ENCODE data around the gene MKLN1. TPM values are rescaled to one million over a fixed set of nuclear protein-coding genes. Genes with fewer than 3 reads are reported as not detected.

MKLN1 gene
- total RNA-seq, 4 donors from 2014 or later, result 15.2 to 42.3 (median 24.0) TPM

GRCh38 chr7:131294553-131294952 lies 33.1 kb upstream of the MKLN1 start:
- TF ChIP-seq POLR2A (IDR thresholded peaks at IDR 0.05), result no peak
- no peak for TF ChIP-seq CTCF (IDR thresholded peaks at IDR 0.05)
- H3K4me1 ChIP-seq, result no peaks in the 10 kb centered on the region
- 44 to 67% methylated on average over 3 of the region's 3 CpGs for WGBS, 2 donors
- no peaks in the 10 kb centered on the region for H3K36me3 ChIP-seq
- H3K9me3 ChIP-seq, result no peaks in the 10 kb centered on the region
- intact Hi-C loops (cut with DNase I), result no loop called here
- no peak overlapping the region for H3K4me3 ChIP-seq
- H3K27me3 ChIP-seq, result no peaks in the 10 kb centered on the region
- no peak for DNase-seq
- H3K27ac ChIP-seq, result no peak overlapping the region

- 87 to 96% methylated on average over 6 of the region's 6 CpGs for WGBS, 2 donors
- TF ChIP-seq POLR2A (IDR thresholded peaks at IDR 0.05), result no peak
- TF ChIP-seq CTCF (IDR thresholded peaks at IDR 0.05), result no peak
- Histone ChIP-seq H3K36me3 (no peaks in the 10 kb centered on the region), H3K4me3 (no peak overlapping the region), H3K27ac (no peak overlapping the region), H3K4me1 (peaks cover 0 to 8% (median 0%) of the 10 kb centered on the region in 3 donors), H3K27me3 (no peaks in the 10 kb centered on the region), H3K9me3 (no peaks in the 10 kb centered on the region)
- intact Hi-C loops (cut with DNase I), result no loop called here
- DNase-seq, result no peak
Observed at GRCh38 chr7:131298608-131298992, 29.1 kb upstream of the MKLN1 start.

GRCh38 chr7:131299074-131299473 lies 28.6 kb upstream of the MKLN1 start:
- Histone ChIP-seq H3K4me1 (peaks cover 0 to 8% (median 0%) of the 10 kb centered on the region in 3 donors), H3K27me3 (no peaks in the 10 kb centered on the region), H3K9me3 (no peaks in the 10 kb centered on the region), H3K27ac (no peak overlapping the region), H3K36me3 (no peaks in the 10 kb centered on the region), H3K4me3 (no peak overlapping the region)
- intact Hi-C loops (cut with DNase I), result no loop called here
- no peak for DNase-seq
- TF ChIP-seq POLR2A (IDR thresholded peaks at IDR 0.05), result no peak
- TF ChIP-seq CTCF (IDR thresholded peaks at IDR 0.05), result no peak

- Histone ChIP-seq H3K9me3 (no peaks in the 10 kb centered on the region), H3K27me3 (no peaks in the 10 kb centered on the region), H3K36me3 (no peaks in the 10 kb centered on the region), H3K4me3 (no peak overlapping the region), H3K27ac (no peak overlapping the region), H3K4me1 (peaks cover 0 to 8% (median 0%) of the 10 kb centered on the region in 3 donors)
- DNase-seq, result no peak
- TF ChIP-seq POLR2A (IDR thresholded peaks at IDR 0.05) (no peak), CTCF (IDR thresholded peaks at IDR 0.05) (no peak)
- 63 to 68% methylated on average over 2 of the region's 2 CpGs for WGBS, 2 donors
- intact Hi-C loops (cut with DNase I), result no loop called here
Observed at GRCh38 chr7:131300078-131300477, 27.6 kb upstream of the MKLN1 start.

- Histone ChIP-seq H3K4me3 (no peak overlapping the region), H3K27ac (peak overlapping the region in 1 of 4 donors; percentile 2), H3K9me3 (no peaks in the 10 kb centered on the region), H3K27me3 (no peaks in the 10 kb centered on the region), H3K36me3 (no peaks in the 10 kb centered on the region), H3K4me1 (peaks cover 0 to 8% (median 0%) of the 10 kb centered on the region in 3 donors)
- WGBS, 2 donors, result 55 to 61% methylated on average over 8 of the region's 8 CpGs
- TF ChIP-seq POLR2A (IDR thresholded peaks at IDR 0.05), result no peak
- DNase-seq, result no peak
- intact Hi-C loops (cut with DNase I), result no loop called here
Observed at GRCh38 chr7:131300572-131301466, 26.9 kb upstream of the MKLN1 start.

Measured in esophagus squamous epithelium (tissue), 5 donors.